ENCODE data around the gene PPP1R17. TPM values are rescaled to one million over a fixed set of nuclear protein-coding genes. Genes with fewer than 3 reads are reported as not detected.

The PPP1R17 gene
- polyA plus RNA-seq, 1 donor from 2014 or later: 8.8 TPM

DNA sequence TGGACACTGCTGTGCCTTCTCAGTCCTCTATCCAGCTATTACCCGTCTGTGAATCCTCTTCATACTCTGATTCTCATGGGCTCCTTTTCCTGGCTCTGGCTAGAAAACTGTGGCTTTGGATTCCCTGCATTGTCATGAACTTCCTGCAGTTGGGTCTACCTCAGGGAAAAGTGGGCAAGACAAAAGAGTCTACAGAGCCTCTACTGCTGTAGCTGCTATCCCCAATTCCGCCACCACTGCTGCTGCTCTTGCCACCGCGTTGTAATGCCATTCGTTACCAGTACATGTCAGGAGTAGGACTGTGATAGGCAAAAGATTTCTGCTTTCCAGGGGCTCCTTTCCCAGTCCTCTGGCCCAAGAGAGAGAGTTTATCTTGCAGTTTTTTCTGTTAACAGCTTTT is 23.9 kb upstream of the PPP1R17 start:
- no peaks in the 10 kb centered on the region for H3K36me3 ChIP-seq (ENCODE audit: insufficient read depth, low read length)
- H4K20me1 ChIP-seq (ENCODE audit: insufficient read depth): no peaks in the 10 kb centered on the region
- H3K4me3 ChIP-seq (ENCODE audit: low read length): no peak overlapping the region
- no peaks in the 10 kb centered on the region for H3K27me3 ChIP-seq (ENCODE audit: insufficient read depth, low read depth, low read length)
- no peak overlapping the region for H2AFZ ChIP-seq (ENCODE audit: low read depth, low read length)
- no peaks in the 10 kb centered on the region for H3K79me2 ChIP-seq (replicated peaks; ENCODE audit: insufficient read depth, low read length)
- no peaks in the 10 kb centered on the region for H3F3A ChIP-seq (ENCODE audit: insufficient read depth, low read length, poor library complexity, severe bottlenecking)
- no peak overlapping the region for H3K27ac ChIP-seq (ENCODE audit: low read length)
- H3K4me2 ChIP-seq (ENCODE audit: low read length): no peak overlapping the region
- H3K9ac ChIP-seq (ENCODE audit: low read length): no peak overlapping the region
- no peak for TF ChIP-seq TAF1 (IDR thresholded peaks at IDR 0.05; ENCODE audit: low read depth)
- no peak for TF ChIP-seq RAD21 (conservative IDR thresholded peaks at IDR 0.05)
- TF ChIP-seq SMC3 (conservative IDR thresholded peaks at IDR 0.05; ENCODE audit: poor library complexity): no peak
- no peak for TF ChIP-seq EP300 (conservative IDR thresholded peaks at IDR 0.05; ENCODE audit: poor library complexity, severe bottlenecking)
- TF ChIP-seq, protein P1, sequence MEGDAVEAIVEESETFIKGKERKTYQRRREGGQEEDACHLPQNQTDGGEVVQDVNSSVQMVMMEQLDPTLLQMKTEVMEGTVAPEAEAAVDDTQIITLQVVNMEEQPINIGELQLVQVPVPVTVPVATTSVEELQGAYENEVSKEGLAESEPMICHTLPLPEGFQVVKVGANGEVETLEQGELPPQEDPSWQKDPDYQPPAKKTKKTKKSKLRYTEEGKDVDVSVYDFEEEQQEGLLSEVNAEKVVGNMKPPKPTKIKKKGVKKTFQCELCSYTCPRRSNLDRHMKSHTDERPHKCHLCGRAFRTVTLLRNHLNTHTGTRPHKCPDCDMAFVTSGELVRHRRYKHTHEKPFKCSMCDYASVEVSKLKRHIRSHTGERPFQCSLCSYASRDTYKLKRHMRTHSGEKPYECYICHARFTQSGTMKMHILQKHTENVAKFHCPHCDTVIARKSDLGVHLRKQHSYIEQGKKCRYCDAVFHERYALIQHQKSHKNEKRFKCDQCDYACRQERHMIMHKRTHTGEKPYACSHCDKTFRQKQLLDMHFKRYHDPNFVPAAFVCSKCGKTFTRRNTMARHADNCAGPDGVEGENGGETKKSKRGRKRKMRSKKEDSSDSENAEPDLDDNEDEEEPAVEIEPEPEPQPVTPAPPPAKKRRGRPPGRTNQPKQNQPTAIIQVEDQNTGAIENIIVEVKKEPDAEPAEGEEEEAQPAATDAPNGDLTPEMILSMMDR (IDR thresholded peaks at IDR 0.05; ENCODE audit: poor library complexity, severe bottlenecking): no peak
- no peak for TF ChIP-seq MXI1 (conservative IDR thresholded peaks at IDR 0.05; ENCODE audit: poor library complexity, severe bottlenecking)
- no peak for TF ChIP-seq POLR2AphosphoS5 (IDR thresholded peaks at IDR 0.05)
- TF ChIP-seq, protein P2, sequence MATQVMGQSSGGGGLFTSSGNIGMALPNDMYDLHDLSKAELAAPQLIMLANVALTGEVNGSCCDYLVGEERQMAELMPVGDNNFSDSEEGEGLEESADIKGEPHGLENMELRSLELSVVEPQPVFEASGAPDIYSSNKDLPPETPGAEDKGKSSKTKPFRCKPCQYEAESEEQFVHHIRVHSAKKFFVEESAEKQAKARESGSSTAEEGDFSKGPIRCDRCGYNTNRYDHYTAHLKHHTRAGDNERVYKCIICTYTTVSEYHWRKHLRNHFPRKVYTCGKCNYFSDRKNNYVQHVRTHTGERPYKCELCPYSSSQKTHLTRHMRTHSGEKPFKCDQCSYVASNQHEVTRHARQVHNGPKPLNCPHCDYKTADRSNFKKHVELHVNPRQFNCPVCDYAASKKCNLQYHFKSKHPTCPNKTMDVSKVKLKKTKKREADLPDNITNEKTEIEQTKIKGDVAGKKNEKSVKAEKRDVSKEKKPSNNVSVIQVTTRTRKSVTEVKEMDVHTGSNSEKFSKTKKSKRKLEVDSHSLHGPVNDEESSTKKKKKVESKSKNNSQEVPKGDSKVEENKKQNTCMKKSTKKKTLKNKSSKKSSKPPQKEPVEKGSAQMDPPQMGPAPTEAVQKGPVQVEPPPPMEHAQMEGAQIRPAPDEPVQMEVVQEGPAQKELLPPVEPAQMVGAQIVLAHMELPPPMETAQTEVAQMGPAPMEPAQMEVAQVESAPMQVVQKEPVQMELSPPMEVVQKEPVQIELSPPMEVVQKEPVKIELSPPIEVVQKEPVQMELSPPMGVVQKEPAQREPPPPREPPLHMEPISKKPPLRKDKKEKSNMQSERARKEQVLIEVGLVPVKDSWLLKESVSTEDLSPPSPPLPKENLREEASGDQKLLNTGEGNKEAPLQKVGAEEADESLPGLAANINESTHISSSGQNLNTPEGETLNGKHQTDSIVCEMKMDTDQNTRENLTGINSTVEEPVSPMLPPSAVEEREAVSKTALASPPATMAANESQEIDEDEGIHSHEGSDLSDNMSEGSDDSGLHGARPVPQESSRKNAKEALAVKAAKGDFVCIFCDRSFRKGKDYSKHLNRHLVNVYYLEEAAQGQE (IDR thresholded peaks at IDR 0.05; ENCODE audit: borderline replicate concordance): no peak
- no peak for TF ChIP-seq EZH2 (IDR thresholded peaks at IDR 0.05; ENCODE audit: borderline replicate concordance, insufficient read depth, low read length, poor library complexity, severe bottlenecking)
- H3K9me3 ChIP-seq (ENCODE audit: low read length): no peaks in the 10 kb centered on the region
- no peaks in the 10 kb centered on the region for H3K9me2 ChIP-seq (ENCODE audit: insufficient read depth, low read length)

DNA sequence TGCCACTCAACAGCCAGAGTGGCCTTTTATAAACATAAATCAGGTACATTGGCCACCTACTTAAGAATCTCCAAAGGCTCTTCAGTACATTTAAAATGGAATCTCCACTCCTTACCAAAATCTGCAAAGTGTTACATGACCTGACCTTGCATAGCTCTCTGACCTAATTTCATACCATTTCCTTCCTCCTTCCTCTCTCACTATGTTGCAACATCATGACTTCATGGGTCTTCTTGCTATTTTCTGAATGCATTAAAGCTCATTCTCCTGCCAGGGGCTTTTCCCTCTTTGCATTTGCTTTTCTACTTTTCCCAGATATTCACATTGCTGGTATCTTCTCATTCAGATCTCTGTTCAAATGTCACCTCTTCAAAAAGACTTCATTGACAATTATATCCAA is 22.1 kb upstream of the PPP1R17 start:
- Histone ChIP-seq H3K79me2 (replicated peaks; ENCODE audit: insufficient read depth, low read length) (no peaks in the 10 kb centered on the region), H3K9ac (ENCODE audit: low read length) (no peak overlapping the region), H3K9me2 (ENCODE audit: insufficient read depth, low read length) (no peaks in the 10 kb centered on the region), H4K20me1 (ENCODE audit: insufficient read depth) (no peaks in the 10 kb centered on the region), H3K27ac (ENCODE audit: low read length) (no peak overlapping the region), H3K36me3 (ENCODE audit: insufficient read depth, low read length) (no peaks in the 10 kb centered on the region), H3K27me3 (ENCODE audit: insufficient read depth, low read depth, low read length) (no peaks in the 10 kb centered on the region), H3K4me2 (ENCODE audit: low read length) (no peak overlapping the region), H3F3A (ENCODE audit: insufficient read depth, low read length, poor library complexity, severe bottlenecking) (no peaks in the 10 kb centered on the region), H3K4me3 (ENCODE audit: low read length) (no peak overlapping the region), H3K9me3 (ENCODE audit: low read length) (no peaks in the 10 kb centered on the region), H2AFZ (ENCODE audit: low read depth, low read length) (no peak overlapping the region)
- TF ChIP-seq EP300 (conservative IDR thresholded peaks at IDR 0.05; ENCODE audit: poor library complexity, severe bottlenecking) (no peak), RAD21 (conservative IDR thresholded peaks at IDR 0.05) (no peak), POLR2AphosphoS5 (IDR thresholded peaks at IDR 0.05) (no peak)
- TF ChIP-seq, protein P1 (IDR thresholded peaks at IDR 0.05; ENCODE audit: poor library complexity, severe bottlenecking): no peak

Measured in neural cell (in vitro differentiated cells).